CD4-positive, alpha-beta T cell treated with Interleukin-6 at 100 ng/mL for 8 hours (primary cell): ENCODE data around the gene CDK17.
"Not testable (repeated sequence)": the region's sequence is repeated elsewhere in the genome, so short reads cannot be mapped to it uniquely, and the experiment has no call there.

Experiments
- DNase-seq: peaks from one replicate; pipeline ENCODE4 v3.0.0-alpha.2; 2020; ENCODE audit warnings: mixed read lengths, low spot score

CDK17 gene

GRCh38 chr12:96387981-96388380 lies 12.3 kb downstream of the CDK17 start:
- DNase-seq = no peak

GRCh38 chr12:96386794-96387193 lies 13.4 kb downstream of the CDK17 start:
- DNase-seq = no peak

- DNase-seq = no peak
These were observed 16.2 kb downstream of the CDK17 start for GRCh38 chr12:96383991-96384390.

GRCh38 chr12:96383371-96383770 lies 16.9 kb downstream of the CDK17 start:
- DNase-seq = no peak

- DNase-seq = not testable (repeated sequence)
These were observed 20.5 kb downstream of the CDK17 start for GRCh38 chr12:96379743-96380142.

GRCh38 chr12:96378319-96378718 lies 21.9 kb downstream of the CDK17 start:
- DNase-seq = no peak

- DNase-seq = no peak
These were observed 23.4 kb downstream of the CDK17 start for GRCh38 chr12:96376865-96377264.

GRCh38 chr12:96375841-96376604 lies 24.2 kb downstream of the CDK17 start:
- no peak for DNase-seq

- no peak for DNase-seq
These were observed 25.1 kb downstream of the CDK17 start for GRCh38 chr12:96375170-96375569.

GRCh38 chr12:96371790-96372699 lies 28.2 kb downstream of the CDK17 start:
- DNase-seq = no peak

- no peak for DNase-seq
These were observed 29.0 kb downstream of the CDK17 start for GRCh38 chr12:96371138-96371789.

- DNase-seq = no peak
These were observed 31.6 kb downstream of the CDK17 start for GRCh38 chr12:96368687-96369086.

GRCh38 chr12:96368233-96368632 lies 32.0 kb downstream of the CDK17 start:
- no peak for DNase-seq

GRCh38 chr12:96366381-96366654 lies 33.9 kb downstream of the CDK17 start:
- DNase-seq = no peak

- no peak for DNase-seq
These were observed 34.4 kb downstream of the CDK17 start for GRCh38 chr12:96365604-96366380.

GRCh38 chr12:96364092-96364700 lies 36.0 kb downstream of the CDK17 start:
- no peak for DNase-seq

- DNase-seq = no peak
These were observed 39.2 kb downstream of the CDK17 start for GRCh38 chr12:96361074-96361473.

- no peak for DNase-seq
These were observed 39.7 kb downstream of the CDK17 start for GRCh38 chr12:96360550-96360949.

GRCh38 chr12:96359328-96359727 lies 40.9 kb downstream of the CDK17 start:
- DNase-seq = no peak

- no peak for DNase-seq
These were observed 43.4 kb downstream of the CDK17 start for GRCh38 chr12:96356831-96357230.

GRCh38 chr12:96354844-96355534 lies 45.2 kb downstream of the CDK17 start:
- no peak for DNase-seq
